ENCODE results near the gene MYL7.

GRCh38 chr7:44111761-44112160 lies 29.4 kb downstream of the MYL7 start:
- no peak for TF ChIP-seq CTCF (conservative IDR thresholded peaks at IDR 0.05; ENCODE audit: low read length)
- TF ChIP-seq EZH2phosphoT487 (IDR thresholded peaks at IDR 0.05; ENCODE audit: borderline replicate concordance, low read depth, low read length) = no peak
